LNCAP (cell line): Measurements from ENCODE around the gene PCDHGC3.

Experiments
- TF ChIP-seq, protein P1 (sequence below): fragments of 450-650 bp; IDR thresholded peaks from 2 replicates; pipeline ENCODE4 v1.5.1; 2017; ENCODE audit warnings: mild to moderate bottlenecking

PCDHGC3 gene

DNA sequence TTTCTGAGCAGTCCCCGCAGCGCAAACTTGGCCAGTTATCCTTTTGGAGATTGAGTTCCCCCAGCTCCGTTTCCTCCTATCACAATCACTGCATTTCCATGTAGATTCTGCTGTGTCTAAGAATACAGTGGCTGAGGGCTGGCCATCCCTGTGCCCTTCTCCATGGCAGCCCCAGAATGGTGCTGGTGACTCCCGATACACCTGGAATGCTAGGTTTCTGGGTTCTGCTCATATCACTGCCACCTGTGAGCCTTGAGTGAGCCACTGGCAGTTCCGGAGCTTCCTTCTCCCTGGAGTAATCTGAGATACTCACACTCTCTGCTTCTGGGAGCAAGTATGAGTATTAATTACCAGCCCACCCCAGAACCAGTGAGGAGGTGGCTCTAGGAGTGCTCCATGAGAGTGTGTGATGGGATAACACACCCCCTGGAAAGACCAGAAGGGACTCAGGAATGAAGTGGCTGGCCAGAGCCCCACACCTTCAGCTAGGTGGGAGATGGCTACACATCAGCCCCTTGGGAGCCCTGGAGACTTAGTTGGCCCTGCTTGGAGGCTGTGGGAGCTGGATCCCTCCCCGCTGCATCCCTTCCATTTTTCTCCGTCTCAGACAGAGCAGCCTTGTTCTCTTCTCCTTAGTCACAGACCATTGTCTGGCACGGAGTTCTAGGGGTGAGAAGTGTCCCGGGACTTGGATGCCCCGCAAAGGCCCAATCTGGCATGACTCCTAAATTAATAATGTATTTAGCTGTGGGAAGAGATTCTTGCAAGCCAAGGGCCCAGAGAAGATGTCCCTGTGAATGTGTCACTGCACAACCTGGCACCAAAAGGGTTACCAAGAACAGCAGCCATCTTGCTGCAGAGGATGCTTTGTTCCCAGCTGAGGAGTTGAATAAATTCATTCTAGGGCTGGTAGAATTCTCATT lies 18.0 kb downstream of the PCDHGC3 start:
- TF ChIP-seq, protein P1, sequence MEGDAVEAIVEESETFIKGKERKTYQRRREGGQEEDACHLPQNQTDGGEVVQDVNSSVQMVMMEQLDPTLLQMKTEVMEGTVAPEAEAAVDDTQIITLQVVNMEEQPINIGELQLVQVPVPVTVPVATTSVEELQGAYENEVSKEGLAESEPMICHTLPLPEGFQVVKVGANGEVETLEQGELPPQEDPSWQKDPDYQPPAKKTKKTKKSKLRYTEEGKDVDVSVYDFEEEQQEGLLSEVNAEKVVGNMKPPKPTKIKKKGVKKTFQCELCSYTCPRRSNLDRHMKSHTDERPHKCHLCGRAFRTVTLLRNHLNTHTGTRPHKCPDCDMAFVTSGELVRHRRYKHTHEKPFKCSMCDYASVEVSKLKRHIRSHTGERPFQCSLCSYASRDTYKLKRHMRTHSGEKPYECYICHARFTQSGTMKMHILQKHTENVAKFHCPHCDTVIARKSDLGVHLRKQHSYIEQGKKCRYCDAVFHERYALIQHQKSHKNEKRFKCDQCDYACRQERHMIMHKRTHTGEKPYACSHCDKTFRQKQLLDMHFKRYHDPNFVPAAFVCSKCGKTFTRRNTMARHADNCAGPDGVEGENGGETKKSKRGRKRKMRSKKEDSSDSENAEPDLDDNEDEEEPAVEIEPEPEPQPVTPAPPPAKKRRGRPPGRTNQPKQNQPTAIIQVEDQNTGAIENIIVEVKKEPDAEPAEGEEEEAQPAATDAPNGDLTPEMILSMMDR, result no peak

- TF ChIP-seq, protein P1, result no peak
These were observed 19.1 kb downstream of the PCDHGC3 start for GRCh38 chr5:141494761-141495452.

DNA sequence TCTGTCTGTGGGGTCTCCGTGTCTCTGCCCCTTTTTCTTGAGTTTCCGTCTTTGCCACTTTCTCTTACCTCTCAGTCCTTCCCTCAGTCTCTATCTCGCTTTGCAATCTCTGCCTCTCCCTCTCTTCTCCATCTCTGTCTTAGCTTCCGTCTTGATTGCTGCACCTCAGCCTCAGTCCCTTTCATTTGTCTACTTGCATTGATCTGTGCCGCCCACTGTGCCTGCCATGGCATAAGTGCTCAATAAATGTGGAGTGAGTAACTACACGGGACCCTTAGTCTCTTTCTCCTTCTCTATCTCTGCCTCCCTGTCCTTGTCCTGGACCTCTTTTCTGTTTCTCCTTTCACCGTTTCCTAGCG lies 19.7 kb downstream of the PCDHGC3 start:
- TF ChIP-seq, protein P1, result no peak

- TF ChIP-seq, protein P1, result no peak
These were observed 20.3 kb downstream of the PCDHGC3 start for GRCh38 chr5:141496038-141496437.

GRCh38 chr5:141501761-141502160 lies 26.0 kb downstream of the PCDHGC3 start:
- TF ChIP-seq, protein P1, result no peak

DNA sequence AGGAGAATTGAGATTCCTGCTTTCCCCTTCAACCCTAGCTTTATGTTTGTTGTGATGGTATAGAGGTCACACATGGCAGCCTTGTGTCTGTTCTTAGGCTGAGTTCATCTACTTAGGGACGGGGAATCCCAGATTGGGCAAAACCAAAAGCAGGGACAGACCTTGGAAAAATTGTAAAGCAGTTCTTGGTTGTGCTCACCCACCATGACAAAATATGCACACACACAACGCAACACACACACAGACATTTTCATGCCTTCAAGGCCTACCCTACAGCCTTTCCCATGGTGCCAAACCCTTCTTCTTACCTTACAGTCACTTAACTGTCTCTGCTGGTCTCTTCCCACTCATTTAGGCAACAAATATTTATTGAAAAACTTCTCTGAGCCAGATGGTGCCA lies 27.9 kb downstream of the PCDHGC3 start:
- TF ChIP-seq, protein P1, result no peak

DNA sequence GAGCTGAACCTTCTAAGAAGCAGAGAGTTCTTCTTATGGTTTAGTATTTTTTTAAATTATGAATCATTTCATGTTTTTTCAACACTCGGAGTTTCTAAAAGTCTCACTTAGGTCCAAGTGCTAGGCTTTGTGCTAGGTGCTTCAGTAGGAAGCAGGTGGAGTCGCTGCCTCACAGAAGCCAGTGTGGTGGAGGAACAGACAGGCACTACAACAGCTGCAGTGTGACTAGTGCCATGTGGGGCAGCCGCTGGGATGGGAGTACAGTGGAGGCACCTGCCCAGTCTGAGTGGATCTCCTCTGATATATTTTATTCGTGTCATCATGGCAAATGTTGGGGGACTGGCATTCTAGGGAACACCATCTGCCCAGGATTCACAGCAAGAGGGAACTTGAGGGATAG lies 28.4 kb downstream of the PCDHGC3 start:
- TF ChIP-seq, protein P1, result no peak
